Measurements from ENCODE around the gene CHST7. TPM values are rescaled to one million over a fixed set of nuclear protein-coding genes. Genes with fewer than 3 reads are reported as not detected.

CHST7 gene
- total RNA-seq, 1 donor from 2014 or later, result 14.2 TPM

- intact Hi-C loops (cut with DNase I), result no loop called here
- ATAC-seq (ENCODE audit: poor library complexity) (no peak), DNase-seq (no peak)
Observed at GRCh38 chrX:46571423-46572339, 1.9 kb upstream of the CHST7 start.

- intact Hi-C loops (cut with DNase I), result no loop called here
- ATAC-seq (ENCODE audit: poor library complexity), result no peak
Observed at GRCh38 chrX:46572340-46572936, 1.1 kb upstream of the CHST7 start.

GRCh38 chrX:46573892-46574773 is 568 bp downstream of the CHST7 start:
- intact Hi-C loops (cut with DNase I), result no loop called here
- ATAC-seq (ENCODE audit: poor library complexity) (peak; percentile 45), DNase-seq (peak; percentile 72)

More at GRCh38 chrX:46572340-46572936, 1.1 kb upstream of the CHST7 start:
- DNase-seq, result no peak

GRCh38 chrX:46574774-46575381 is 1.3 kb downstream of the CHST7 start:
- intact Hi-C loops (cut with DNase I), result loop anchor here (5.0 kb wide), 1 partner anchor 67 kb away; no protein-coding TSS in a partner anchor

GRCh38 chrX:46575586-46575985 is 2.0 kb downstream of the CHST7 start:
- DNase-seq (no peak), ATAC-seq (ENCODE audit: poor library complexity) (no peak)
- intact Hi-C loops (cut with DNase I), result loop anchor here (5.0 kb wide), 1 partner anchor 67 kb away; no protein-coding TSS in a partner anchor

More at GRCh38 chrX:46574774-46575381, 1.3 kb downstream of the CHST7 start:
- DNase-seq, result peak; percentile 54
- ATAC-seq (ENCODE audit: poor library complexity), result peak; percentile 31

GRCh38 chrX:46575991-46576392 is 2.4 kb downstream of the CHST7 start:
- ATAC-seq (ENCODE audit: poor library complexity), result peak; percentile 27
- intact Hi-C loops (cut with DNase I), result loop anchor here (5.0 kb wide), 1 partner anchor 66 kb away; no protein-coding TSS in a partner anchor
- peak; percentile 61 for DNase-seq

- intact Hi-C loops (cut with DNase I), result loop anchor here (5.0 kb wide), 1 partner anchor 66 kb away; no protein-coding TSS in a partner anchor
- ATAC-seq (ENCODE audit: poor library complexity) (peak; percentile 18), DNase-seq (no peak)
Observed at GRCh38 chrX:46576458-46576857, 2.9 kb downstream of the CHST7 start.

- no peak for ATAC-seq (ENCODE audit: poor library complexity)
- DNase-seq, result no peak
- intact Hi-C loops (cut with DNase I), result loop anchor here (5.0 kb wide), 1 partner anchor 65 kb away; no protein-coding TSS in a partner anchor
Observed at GRCh38 chrX:46577221-46578005, 3.8 kb downstream of the CHST7 start.

- intact Hi-C loops (cut with DNase I), result loop anchor here (5.0 kb wide), 1 partner anchor 63 kb away; no protein-coding TSS in a partner anchor
- no peak for ATAC-seq (ENCODE audit: poor library complexity)
Observed at GRCh38 chrX:46579250-46579649, 5.7 kb downstream of the CHST7 start.

GRCh38 chrX:46580613-46581012 is 7.0 kb downstream of the CHST7 start:
- intact Hi-C loops (cut with DNase I), result no loop called here
- DNase-seq (no peak), ATAC-seq (ENCODE audit: poor library complexity) (no peak)

More at GRCh38 chrX:46579250-46579649, 5.7 kb downstream of the CHST7 start:
- no peak for DNase-seq

- ATAC-seq (ENCODE audit: poor library complexity), result no peak
- DNase-seq, result no peak
- intact Hi-C loops (cut with DNase I), result no loop called here
Observed at GRCh38 chrX:46582325-46582724, 8.8 kb downstream of the CHST7 start.

GRCh38 chrX:46582966-46583365 is 9.4 kb downstream of the CHST7 start:
- intact Hi-C loops (cut with DNase I), result no loop called here
- DNase-seq (no peak), ATAC-seq (ENCODE audit: poor library complexity) (peak; percentile 23)

- DNase-seq, result no peak
- no peak for ATAC-seq (ENCODE audit: poor library complexity)
- intact Hi-C loops (cut with DNase I), result no loop called here
Observed at GRCh38 chrX:46584736-46585135, 11.2 kb downstream of the CHST7 start.

GRCh38 chrX:46587158-46587557 is 13.6 kb downstream of the CHST7 start:
- intact Hi-C loops (cut with DNase I), result no loop called here
- ATAC-seq (ENCODE audit: poor library complexity), result no peak
- DNase-seq, result no peak

- DNase-seq, result no peak
- intact Hi-C loops (cut with DNase I), result no loop called here
- ATAC-seq (ENCODE audit: poor library complexity), result peak; percentile 36
Observed at GRCh38 chrX:46587753-46588171, 14.2 kb downstream of the CHST7 start.

- ATAC-seq (ENCODE audit: poor library complexity) (peak; percentile 67), DNase-seq (peak; percentile 61)
- intact Hi-C loops (cut with DNase I), result no loop called here
Observed at GRCh38 chrX:46588263-46588662, 14.7 kb downstream of the CHST7 start.

- intact Hi-C loops (cut with DNase I), result no loop called here
- ATAC-seq (ENCODE audit: poor library complexity) (no peak), DNase-seq (no peak)
Observed at GRCh38 chrX:46589977-46590723, 16.6 kb downstream of the CHST7 start.

Measured in Right ventricle myocardium superior (tissue), 1 donor.